ENCODE results near the gene RGS19. TPM values are rescaled to one million over a fixed set of nuclear protein-coding genes. Genes with fewer than 3 reads are reported as not detected.

The RGS19 gene
- total RNA-seq, 2 experiments from 2014 or later = 9.7 to 14.8 TPM

GRCh38 chr20:64025101-64025825, 54.1 kb downstream of the RGS19 start:
- no peaks in the 10 kb centered on the region for H3K4me1 Mint-ChIP-seq (ENCODE audit: low read depth)
- no peak for TF ChIP-seq CTCF (IDR thresholded peaks at IDR 0.05)
- DNase-seq = no peak
- H3K9me3 Mint-ChIP-seq = no peaks in the 10 kb centered on the region
- H3K36me3 ChIP-seq (ENCODE audit: insufficient read depth, low read length) = peaks cover 97% of the 10 kb centered on the region
- no peak overlapping the region for H3K27ac ChIP-seq (ENCODE audit: low read depth in 1 of 2, low read length in 2 of 2)
- no peaks in the 10 kb centered on the region for H3K9me3 ChIP-seq (ENCODE audit: control insufficient read depth in 1 of 2, insufficient read depth in 1 of 2, low read length in 2 of 2)
- CTCF ChIA-PET = interaction anchor here (0.6 to 2.3 kb wide), 3 partner anchors 14 to 358 kb away, joined by 3 to 8 read pairs (median 5); no protein-coding TSS in a partner anchor
- H3K27ac Mint-ChIP-seq = no peak overlapping the region
- peaks cover 97% of the 10 kb centered on the region for H3K36me3 Mint-ChIP-seq (ENCODE audit: low read depth)
- no peaks in the 10 kb centered on the region for H3K27me3 Mint-ChIP-seq
- H3K4me1 ChIP-seq (ENCODE audit: insufficient read depth, low read length) = no peaks in the 10 kb centered on the region
- POLR2A ChIA-PET = no interaction called here
- H3K4me3 ChIP-seq (ENCODE audit: low read length) = no peak overlapping the region
- no peaks in the 10 kb centered on the region for H3K27me3 ChIP-seq (ENCODE audit: control insufficient read depth in 1 of 2, insufficient read depth in 2 of 2, low read length in 2 of 2)
- no peak for ATAC-seq (ENCODE audit: poor library complexity)
- intact Hi-C loops (cut with DNase I, micrococcal nuclease) = no loop called here
- no peak overlapping the region for H3K4me3 Mint-ChIP-seq

GRCh38 chr20:64024141-64024990, 55.0 kb downstream of the RGS19 start:
- CTCF ChIA-PET = interaction anchor here (0.6 to 2.3 kb wide), 2 partner anchors 14 to 15 kb away, joined by 5 to 8 read pairs; no protein-coding TSS in a partner anchor

More at GRCh38 chr20:64024141-64024990, 55.0 kb downstream of the RGS19 start:
- Mint-ChIP-seq H3K27me3 (no peaks in the 10 kb centered on the region), H3K4me3 (no peak overlapping the region), H3K9me3 (no peaks in the 10 kb centered on the region), H3K27ac (no peak overlapping the region), H3K4me1 (ENCODE audit: low read depth) (no peaks in the 10 kb centered on the region), H3K36me3 (ENCODE audit: low read depth) (peaks cover 97% of the 10 kb centered on the region)
- DNase-seq (no peak), ATAC-seq (ENCODE audit: poor library complexity) (no peak)
- POLR2A ChIA-PET = no interaction called here
- Histone ChIP-seq H3K4me3 (ENCODE audit: low read length) (no peak overlapping the region), H3K27ac (ENCODE audit: low read depth in 1 of 2, low read length in 2 of 2) (no peak overlapping the region), H3K4me1 (ENCODE audit: insufficient read depth, low read length) (no peaks in the 10 kb centered on the region), H3K27me3 (ENCODE audit: control insufficient read depth in 1 of 2, insufficient read depth in 2 of 2, low read length in 2 of 2) (no peaks in the 10 kb centered on the region), H3K36me3 (ENCODE audit: insufficient read depth, low read length) (peaks cover 96% of the 10 kb centered on the region), H3K9me3 (ENCODE audit: control insufficient read depth in 1 of 2, insufficient read depth in 1 of 2, low read length in 2 of 2) (no peaks in the 10 kb centered on the region)
- intact Hi-C loops (cut with DNase I, micrococcal nuclease) = no loop called here
- no peak for TF ChIP-seq CTCF (IDR thresholded peaks at IDR 0.05)
